Neural progenitor cell (in vitro differentiated cells): ENCODE results near the gene CAPZA1. TPM values are rescaled to one million over a fixed set of nuclear protein-coding genes. Genes with fewer than 3 reads are reported as not detected.

ENCODE experiments used
- DNase-seq: peaks from one replicate; pipeline ENCODE4 v3.0.0-alpha.2; 2016; ENCODE audit warnings: low spot score
- H2AFZ ChIP-seq: fragments of 200-600 bp; sonication (generic); replicated peaks from 2 replicates; pipeline ENCODE4 v1.6.1; 2016; ENCODE audit warnings: antibody characterized with exemption
- H3F3A ChIP-seq: fragments of 200-600 bp; sonication (generic); 2 replicates; pipeline ENCODE4 v1.6.1; 2016; ENCODE audit warnings: antibody characterized with exemption, low read depth
- H3K27ac ChIP-seq: fragments of 200-600 bp; sonication (generic); 2 replicates; pipeline ENCODE4 v1.5.1; 2016; ENCODE audit warnings: mild to moderate bottlenecking
- H3K27me3 ChIP-seq: fragments of 200-600 bp; sonication (generic); 2 replicates; pipeline ENCODE4 v1.6.1; 2016; ENCODE audit warnings: mild to moderate bottlenecking, moderate library complexity
- H3K36me3 ChIP-seq: fragments of 200-600 bp; sonication (generic); 2 replicates; pipeline ENCODE4 v1.5.1; 2016
- H3K4me1 ChIP-seq: fragments of 200-600 bp; sonication (generic); 2 replicates; pipeline ENCODE4 v1.6.1; 2016; ENCODE audit warnings: mixed run types
- H3K4me2 ChIP-seq: fragments of 200-600 bp; sonication (generic); 2 replicates; pipeline ENCODE4 v1.6.1; 2016
- H3K4me3 ChIP-seq: fragments of 200-600 bp; sonication (generic); 2 replicates; pipeline ENCODE4 v1.5.1; 2016
- H3K79me2 ChIP-seq: fragments of 200-600 bp; sonication (generic); 2 replicates; pipeline ENCODE4 v1.6.1; 2016; ENCODE audit warnings: low read depth
- H3K9ac ChIP-seq: fragments of 200-600 bp; sonication (generic); 2 replicates; pipeline ENCODE4 v1.6.1; 2016
- H3K9me3 ChIP-seq: fragments of 200-600 bp; sonication (generic); 2 replicates; pipeline ENCODE4 v1.5.1; 2016; ENCODE audit warnings: low read depth
- H4K20me1 ChIP-seq: fragments of 200-600 bp; sonication (generic); 2 replicates; pipeline ENCODE4 v1.6.1; 2016; ENCODE audit warnings: low read depth
- H3K27ac Mint-ChIP-seq: 3 replicates; pipeline ENCODE4 v1.8.0; 2021; ENCODE audit warnings: mixed read lengths
- H3K27me3 Mint-ChIP-seq: 2 replicates; pipeline ENCODE4 v1.8.0; 2022; ENCODE audit warnings: low read depth, mild to moderate bottlenecking, inconsistent platforms, moderate library complexity, mixed read lengths; ENCODE audit not compliant: insufficient read depth
- H3K36me3 Mint-ChIP-seq: 3 replicates; pipeline ENCODE4 v1.8.0; 2021; ENCODE audit warnings: mixed read lengths
- H3K4me1 Mint-ChIP-seq: 3 replicates; pipeline ENCODE4 v1.8.0; 2021; ENCODE audit warnings: mixed read lengths
- H3K4me3 Mint-ChIP-seq: 3 replicates; pipeline ENCODE4 v1.8.0; 2021; ENCODE audit warnings: mild to moderate bottlenecking, moderate library complexity, mixed read lengths
- H3K9me3 Mint-ChIP-seq: 3 replicates; pipeline ENCODE4 v1.8.0; 2020; ENCODE audit warnings: mixed read lengths
- CTCF ChIP-seq: fragments of 200-600 bp; sonication (generic); IDR thresholded peaks from 2 replicates; pipeline ENCODE4 v1.5.1; 2017; ENCODE audit warnings: antibody characterized with exemption, mild to moderate bottlenecking
- EZH2 ChIP-seq: fragments of 200-600 bp; sonication (generic); IDR thresholded peaks from 2 replicates; pipeline ENCODE4 v1.6.1; 2017; ENCODE audit warnings: antibody characterized with exemption, mild to moderate bottlenecking, moderate library complexity
- EZH2phosphoT487 ChIP-seq: fragments of 200-600 bp; sonication (generic); IDR thresholded peaks from 2 replicates; pipeline ENCODE4 v1.6.1; 2017; ENCODE audit warnings: antibody characterized with exemption
- total RNA-seq: library from RNA; depleted of rRNA; stranded (reverse); fragments of >200 nt; gene quantifications from 2 replicates; pipeline ENCODE4 v1.2.3, GENCODE V29; 2015; ENCODE audit warnings: low replicate concordance

The CAPZA1 gene
- total RNA-seq, 1 donor from 2014 or later: 218 TPM

- no peak overlapping the region for H3K27ac Mint-ChIP-seq
Observed at GRCh38 chr1:112643080-112643479, 23.4 kb downstream of the CAPZA1 start.

GRCh38 chr1:112646225-112646624 is 26.6 kb downstream of the CAPZA1 start:
- Histone ChIP-seq H3K4me1 (no peaks in the 10 kb centered on the region), H3K9ac (no peak overlapping the region), H2AFZ (no peak overlapping the region), H3K9me3 (no peaks in the 10 kb centered on the region), H3K4me3 (no peak overlapping the region), H3K27ac (no peak overlapping the region), H3K4me2 (no peak overlapping the region), H3F3A (no peaks in the 10 kb centered on the region), H4K20me1 (peaks cover 22% of the 10 kb centered on the region), H3K79me2 (peaks cover 68% of the 10 kb centered on the region), H3K36me3 (peaks cover 19% of the 10 kb centered on the region), H3K27me3 (no peaks in the 10 kb centered on the region)
- H3K27me3 Mint-ChIP-seq: no peaks in the 10 kb centered on the region
- no peak for TF ChIP-seq EZH2phosphoT487
- TF ChIP-seq EZH2: no peak
- no peak for TF ChIP-seq CTCF
- peaks cover 40% of the 10 kb centered on the region for H3K36me3 Mint-ChIP-seq
- H3K9me3 Mint-ChIP-seq: peaks cover 2% of the 10 kb centered on the region
- no peak for DNase-seq
- no peaks in the 10 kb centered on the region for H3K4me1 Mint-ChIP-seq
- no peak overlapping the region for H3K27ac Mint-ChIP-seq
- no peak overlapping the region for H3K4me3 Mint-ChIP-seq

More at GRCh38 chr1:112643080-112643479, 23.4 kb downstream of the CAPZA1 start:
- H3K27me3 ChIP-seq: no peaks in the 10 kb centered on the region
- peaks cover 17% of the 10 kb centered on the region for H3K36me3 ChIP-seq
- H3K4me1 Mint-ChIP-seq: no peaks in the 10 kb centered on the region
- no peak overlapping the region for H3K4me2 ChIP-seq
- no peak overlapping the region for H3K27ac ChIP-seq
- no peak overlapping the region for H3K9ac ChIP-seq
- H3K4me3 Mint-ChIP-seq: no peak overlapping the region
- no peak for DNase-seq
- H2AFZ ChIP-seq: no peak overlapping the region
- peaks cover 5% of the 10 kb centered on the region for H3K9me3 Mint-ChIP-seq
- no peak overlapping the region for H3K4me3 ChIP-seq
- peaks cover 23% of the 10 kb centered on the region for H4K20me1 ChIP-seq
- peaks cover 5% of the 10 kb centered on the region for H3K9me3 ChIP-seq
- TF ChIP-seq EZH2phosphoT487: no peak
- TF ChIP-seq CTCF: no peak
- TF ChIP-seq EZH2: no peak
- H3F3A ChIP-seq: peaks cover 5% of the 10 kb centered on the region
- H3K27me3 Mint-ChIP-seq: no peaks in the 10 kb centered on the region
- H3K4me1 ChIP-seq: no peaks in the 10 kb centered on the region
- H3K79me2 ChIP-seq: peaks cover 87% of the 10 kb centered on the region
- H3K36me3 Mint-ChIP-seq: peaks cover 33% of the 10 kb centered on the region

GRCh38 chr1:112651205-112651604 is 31.6 kb downstream of the CAPZA1 start:
- Histone ChIP-seq H3K4me2 (no peak overlapping the region), H3K27me3 (no peaks in the 10 kb centered on the region), H3K36me3 (peaks cover 19% of the 10 kb centered on the region), H3F3A (peaks cover 6% of the 10 kb centered on the region), H3K9ac (no peak overlapping the region), H2AFZ (no peak overlapping the region), H3K4me1 (no peaks in the 10 kb centered on the region), H3K27ac (no peak overlapping the region), H3K9me3 (no peaks in the 10 kb centered on the region), H3K4me3 (no peak overlapping the region), H3K79me2 (peaks cover 19% of the 10 kb centered on the region), H4K20me1 (no peaks in the 10 kb centered on the region)
- Mint-ChIP-seq H3K27ac (no peak overlapping the region), H3K4me1 (no peaks in the 10 kb centered on the region), H3K9me3 (no peaks in the 10 kb centered on the region), H3K36me3 (peaks cover 27% of the 10 kb centered on the region), H3K4me3 (no peak overlapping the region), H3K27me3 (no peaks in the 10 kb centered on the region)
- no peak for DNase-seq
- TF ChIP-seq EZH2 (no peak), EZH2phosphoT487 (no peak), CTCF (no peak)
